NCI-H345 (cell line): Measurements from ENCODE around the gene THADA.
"Not testable (repeated sequence)": the region's sequence is repeated elsewhere in the genome, so short reads cannot be mapped to it uniquely, and the experiment has no call there.

ENCODE experiments used
- DNase-seq: peaks from one replicate; lab custom pipeline; 2025; lab: John Stamatoyannopoulos, UW

Gene THADA

DNA sequence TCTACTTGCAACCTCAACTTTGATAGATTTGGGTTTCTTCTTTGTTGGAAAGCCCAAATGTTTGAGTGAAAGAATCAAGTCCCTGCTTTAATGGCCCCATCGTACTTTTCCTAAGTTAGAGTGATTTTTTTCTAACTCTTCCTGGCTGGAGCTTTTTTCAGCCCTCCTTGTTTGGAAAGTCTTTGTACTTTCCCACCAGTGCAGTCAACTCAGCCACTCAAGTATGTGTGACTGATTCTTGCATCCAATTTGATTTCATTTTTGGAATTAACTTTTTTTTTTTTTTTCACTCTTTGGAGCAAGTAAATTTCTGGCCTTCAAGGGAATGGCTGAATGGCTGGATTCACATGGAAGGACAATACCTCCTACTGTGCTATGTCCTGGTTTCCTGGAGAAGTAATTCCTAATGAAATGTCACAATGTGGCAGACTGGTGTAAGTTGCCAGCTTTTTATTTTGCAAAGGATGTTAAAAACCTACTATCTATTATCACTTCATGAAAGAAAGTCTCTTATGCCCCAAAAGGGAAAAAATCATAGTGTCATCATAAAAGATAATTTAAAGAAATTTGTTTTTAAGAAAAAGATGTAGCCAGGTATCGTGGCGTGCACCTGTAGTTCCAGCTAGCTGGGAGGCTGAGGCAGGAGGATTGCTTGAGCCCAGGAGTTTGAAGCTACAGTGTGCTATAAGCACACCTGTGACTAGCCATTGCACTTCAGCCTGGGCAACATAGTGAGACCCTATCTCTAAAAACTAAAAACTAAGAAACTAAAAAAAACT is 293.5 kb downstream of the THADA start:
- DNase-seq = no peak

DNA sequence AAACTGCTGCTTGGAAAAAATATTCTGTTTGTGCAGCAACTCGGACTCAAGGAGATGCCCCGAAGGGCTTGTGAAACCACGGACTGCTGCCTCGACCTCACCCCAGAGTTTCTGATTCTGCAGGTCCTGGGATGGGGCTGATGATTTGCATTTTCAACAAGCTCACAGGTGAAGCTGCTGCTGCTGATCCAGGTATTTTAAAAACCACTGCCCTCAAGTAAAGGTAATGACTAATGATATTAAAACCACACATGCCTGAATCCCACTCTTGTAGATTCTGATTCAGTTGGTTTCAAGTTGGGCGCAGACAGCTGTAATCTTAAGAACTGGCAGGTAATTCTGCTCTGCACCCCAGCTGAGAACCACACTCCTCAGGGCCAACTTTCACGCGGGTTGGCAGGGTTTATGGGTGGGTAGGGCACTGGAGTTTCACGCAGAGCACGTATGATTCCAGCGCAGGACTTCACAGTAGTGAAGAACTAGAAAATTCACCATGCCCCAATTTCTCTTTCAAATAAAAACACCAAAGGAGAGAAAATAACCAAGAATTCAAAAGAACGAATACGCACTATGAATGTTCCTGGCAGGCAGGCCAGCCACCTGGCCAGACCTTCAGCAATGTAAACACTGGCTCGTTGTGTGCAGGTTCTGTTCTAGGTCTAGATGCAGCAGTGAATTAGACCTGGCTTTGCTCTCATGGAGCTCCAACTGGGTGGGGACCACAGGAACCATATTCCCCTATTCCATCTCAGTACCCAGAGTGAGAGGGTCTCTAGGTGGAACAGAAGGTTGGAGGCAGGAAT is 294.9 kb downstream of the THADA start:
- DNase-seq = no peak

DNA sequence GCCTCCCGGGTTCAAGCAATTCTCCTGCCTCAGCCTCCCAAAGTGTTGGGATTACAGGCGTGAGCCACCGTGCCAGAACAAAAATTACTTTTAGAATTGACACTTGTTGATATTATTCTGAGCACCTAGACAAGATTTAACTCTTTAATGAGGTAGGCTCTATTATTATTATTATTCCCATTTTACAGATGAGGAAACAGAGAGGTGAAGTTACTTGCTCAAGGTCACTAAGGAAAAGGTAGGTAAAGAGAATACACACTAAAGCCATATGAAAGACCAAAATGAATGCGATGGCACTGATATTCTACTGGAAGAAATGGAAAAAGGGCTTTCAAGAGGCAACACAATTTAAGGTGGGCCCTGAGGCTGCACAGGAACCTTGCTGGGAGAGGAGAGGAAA is 295.6 kb downstream of the THADA start:
- no peak for DNase-seq

DNA sequence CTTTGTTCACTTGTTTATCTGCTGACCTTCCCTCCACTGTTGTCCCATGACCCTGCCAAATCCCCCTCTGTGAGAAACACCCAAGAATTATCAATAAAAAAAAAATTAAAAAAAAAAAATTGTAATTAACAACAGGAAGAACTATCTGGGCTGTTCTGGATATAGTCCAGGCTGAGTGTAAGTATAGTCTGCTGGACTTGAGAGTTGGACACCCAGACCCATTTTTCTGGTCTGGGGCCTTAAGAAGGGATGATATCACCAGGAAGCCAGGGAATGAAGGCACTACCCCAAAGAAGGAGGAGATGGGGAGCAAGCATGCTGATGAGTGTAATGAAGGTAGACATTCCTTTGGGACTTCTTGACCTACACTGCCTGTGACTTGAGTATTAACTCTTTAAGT is 297.3 kb downstream of the THADA start:
- DNase-seq = no peak

DNA sequence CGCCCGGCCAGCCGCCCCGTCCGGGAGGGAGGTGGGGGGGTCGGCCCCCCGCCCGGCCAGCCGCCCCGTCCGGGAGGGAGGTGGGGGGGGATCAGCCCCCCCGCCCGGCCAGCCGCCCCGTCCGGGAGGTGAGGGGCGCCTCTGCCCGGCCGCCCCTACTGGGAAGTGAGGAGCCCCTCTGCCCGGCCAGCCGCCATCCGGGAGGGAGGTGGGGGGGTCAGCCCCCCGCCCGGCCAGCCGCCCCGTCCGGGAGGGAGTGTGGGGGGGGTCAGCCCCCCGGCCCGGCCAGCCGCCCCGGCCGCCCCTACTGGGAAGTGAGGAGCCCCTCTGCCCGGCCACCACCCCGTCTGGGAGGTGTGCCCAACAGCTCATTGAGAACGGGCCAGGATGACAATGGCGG is 298.1 kb downstream of the THADA start:
- not testable (repeated sequence) for DNase-seq

- DNase-seq = no peak
These were observed 300.8 kb downstream of the THADA start for GRCh38 chr2:43294973-43295603.

DNA sequence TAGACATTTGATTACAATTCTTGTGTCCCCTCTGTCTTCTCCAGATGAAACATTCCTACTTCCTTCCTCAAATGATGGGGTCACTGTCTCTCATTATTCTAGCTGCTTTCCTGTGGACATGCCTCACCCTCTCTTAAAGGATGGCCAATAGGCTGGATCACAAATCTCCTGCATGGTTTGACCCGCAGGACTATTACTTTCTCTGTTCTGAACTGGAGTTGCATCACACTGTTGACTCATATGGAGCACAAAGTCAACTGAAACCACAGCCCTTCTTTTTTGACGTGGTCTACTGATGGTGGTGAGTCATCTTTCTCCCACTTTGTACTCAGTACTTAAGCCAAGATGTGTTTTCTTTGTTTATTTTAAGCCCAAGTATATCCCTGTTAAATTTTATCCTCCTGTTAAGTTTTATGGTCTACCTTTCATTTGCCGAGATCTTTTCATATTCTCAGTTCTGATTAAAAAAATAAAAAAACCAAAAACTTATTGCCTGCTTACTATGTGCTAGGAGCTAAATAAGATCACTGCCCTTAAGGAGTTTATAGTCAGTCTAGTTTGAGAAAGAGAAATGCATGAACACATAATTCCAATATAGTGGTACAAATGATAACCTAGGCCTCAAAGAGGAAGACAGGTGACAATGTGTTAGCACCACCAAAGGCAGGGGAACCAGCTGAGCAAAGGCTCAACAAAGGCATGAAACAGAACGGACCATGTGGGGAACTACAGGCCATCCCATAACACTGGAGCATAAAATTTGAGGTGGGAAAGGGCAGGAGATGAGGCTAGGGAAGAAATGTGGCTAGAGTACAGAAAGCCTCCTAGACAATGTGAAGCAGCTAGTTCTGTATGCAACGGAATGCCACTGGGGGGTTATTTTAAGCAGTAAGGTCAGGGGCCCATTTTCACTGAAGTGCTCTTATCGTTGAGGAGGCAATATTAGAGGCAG is 301.8 kb downstream of the THADA start:
- DNase-seq = no peak

DNA sequence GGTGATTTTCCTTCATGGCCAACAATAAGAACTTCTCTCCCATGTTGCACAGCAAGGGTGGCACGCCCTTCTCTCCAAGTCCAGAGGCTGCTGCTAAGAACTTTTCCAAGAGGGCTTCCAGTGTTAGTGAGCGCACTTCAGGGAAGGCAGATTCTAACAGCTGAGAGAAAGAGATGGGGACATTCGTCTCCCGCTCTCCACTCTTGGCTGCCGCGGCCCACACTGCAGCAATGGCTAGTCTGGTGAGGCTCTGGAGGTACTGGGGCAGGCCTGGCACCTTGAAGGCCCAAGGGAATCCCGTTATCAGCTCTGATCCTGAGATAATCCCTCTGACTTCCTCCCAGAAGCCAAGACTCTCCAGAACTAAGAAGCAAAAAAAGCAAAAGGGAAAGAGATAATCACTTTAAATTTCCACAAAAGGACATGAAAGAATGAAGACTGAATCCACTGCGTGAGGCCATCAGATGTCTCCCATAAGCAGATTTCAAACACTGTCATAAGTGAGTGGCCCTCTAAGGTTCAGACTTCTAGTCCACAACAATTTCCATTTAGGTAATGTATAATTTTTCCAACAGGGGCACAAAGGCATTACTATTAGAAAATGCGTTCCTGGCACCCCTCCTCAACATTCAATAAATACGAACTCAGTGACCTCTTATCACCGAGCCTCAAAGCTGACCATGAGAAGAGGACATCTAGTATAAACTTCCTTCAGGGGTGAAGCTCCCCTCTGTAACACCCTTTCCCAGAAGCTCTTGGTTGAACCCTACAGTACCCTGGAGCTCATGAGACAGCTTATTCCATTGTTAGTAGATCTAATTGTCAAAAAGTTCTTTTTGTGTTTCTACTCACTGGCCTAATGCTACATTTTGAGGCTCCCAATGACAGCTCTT is 302.7 kb downstream of the THADA start:
- no peak for DNase-seq

- no peak for DNase-seq
These were observed 303.5 kb downstream of the THADA start for GRCh38 chr2:43292297-43292696.

DNA sequence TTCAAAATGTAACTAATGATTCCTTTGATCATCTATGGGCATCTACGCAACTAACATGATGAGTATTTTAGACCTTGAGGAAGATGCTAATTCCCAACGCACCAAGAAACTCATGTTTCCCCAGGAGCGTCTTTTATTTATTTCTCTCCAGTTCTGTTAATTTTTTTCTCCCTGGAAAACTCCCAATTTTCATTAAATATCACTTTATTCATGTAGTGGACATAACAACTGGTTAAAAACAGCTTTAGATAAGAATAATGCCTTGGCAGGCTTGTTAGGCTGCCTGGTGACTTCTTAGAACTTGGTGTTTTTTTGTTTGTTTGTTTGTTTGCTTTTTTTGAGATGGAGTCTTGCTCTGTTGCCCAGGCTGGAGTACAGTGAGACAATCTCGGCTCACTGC is 306.5 kb downstream of the THADA start:
- no peak for DNase-seq

- no peak for DNase-seq
These were observed 307.2 kb downstream of the THADA start for GRCh38 chr2:43288417-43289305.

DNA sequence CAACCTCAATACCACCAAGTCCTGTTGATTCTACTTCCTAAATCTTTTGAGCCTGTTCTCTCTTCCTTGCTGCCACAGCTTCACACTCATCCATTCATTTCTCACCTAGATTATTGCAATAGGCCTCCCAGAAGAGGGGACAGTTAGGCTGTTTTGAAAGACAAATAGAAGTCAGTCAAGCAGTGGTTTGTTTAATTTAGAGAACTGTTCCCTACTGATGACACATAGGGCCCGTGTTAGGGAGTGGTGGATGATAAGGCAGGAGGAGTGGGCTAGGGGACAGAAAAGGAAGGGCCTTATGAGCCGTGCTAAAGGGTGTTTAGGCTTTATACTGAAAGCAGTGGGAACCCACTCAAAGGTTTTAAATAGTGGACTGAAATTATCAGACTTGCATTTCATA is 309.9 kb downstream of the THADA start:
- no peak for DNase-seq

DNA sequence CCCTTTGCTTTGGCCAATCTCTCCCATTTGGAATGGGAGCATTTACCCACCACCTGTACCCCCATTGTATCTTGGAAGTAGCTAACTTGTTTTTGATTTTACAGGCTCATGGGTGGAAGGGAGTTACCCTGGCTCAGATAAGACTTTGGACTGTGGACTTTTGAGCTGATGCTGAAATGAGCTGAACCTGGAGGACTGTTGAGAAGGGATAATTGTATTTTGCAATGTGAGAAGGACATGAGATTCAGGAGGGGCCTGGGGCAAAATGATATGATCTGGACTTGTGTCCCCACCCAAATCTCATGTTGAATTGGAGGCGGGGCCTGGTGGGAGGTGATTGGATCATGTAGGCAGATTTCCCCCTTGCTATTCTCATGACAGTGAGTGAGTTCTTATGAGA is 310.9 kb downstream of the THADA start:
- no peak for DNase-seq

DNA sequence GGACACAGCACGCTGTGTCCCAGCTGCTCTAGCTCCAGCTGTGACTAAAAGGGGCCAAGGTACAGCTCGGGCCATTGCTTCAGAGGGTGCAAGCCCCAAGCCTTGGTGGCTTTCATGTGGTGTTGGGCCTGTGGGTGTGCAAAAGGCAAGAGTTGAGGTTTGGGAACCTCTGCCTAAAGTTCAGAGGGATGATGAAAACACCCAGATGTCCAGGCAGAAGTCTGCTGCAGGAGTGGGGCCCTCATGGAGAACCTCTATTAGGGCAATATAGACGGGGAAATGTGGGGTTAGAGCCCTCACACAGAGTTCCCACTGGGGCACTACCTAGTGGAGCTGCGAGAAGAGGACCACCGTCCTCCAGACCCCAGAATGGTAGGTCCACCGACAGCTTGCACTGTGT is 311.5 kb downstream of the THADA start:
- DNase-seq = not testable (repeated sequence)

DNA sequence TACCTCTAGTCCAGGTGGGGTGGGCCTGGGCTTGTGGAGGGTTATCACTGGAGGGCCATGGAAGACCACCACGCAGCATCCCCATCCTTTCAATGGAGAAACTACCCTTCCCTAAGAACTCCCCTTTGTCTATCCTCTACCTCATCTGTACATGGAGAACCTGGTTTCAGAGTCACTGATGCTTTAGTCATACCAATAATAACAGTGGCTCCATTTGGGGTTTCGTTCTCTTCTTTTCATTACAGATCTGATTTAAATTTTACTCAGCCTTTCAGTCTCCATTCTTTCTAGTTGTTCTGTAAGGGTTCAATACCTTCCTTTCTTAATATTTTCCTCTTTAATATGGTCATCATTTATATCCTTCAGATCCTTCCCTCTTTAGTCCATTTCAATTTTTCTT is 314.8 kb downstream of the THADA start:
- DNase-seq = no peak

GRCh38 chr2:43279317-43279840 is 316.5 kb downstream of the THADA start:
- no peak for DNase-seq

- DNase-seq = no peak
These were observed 317.1 kb downstream of the THADA start for GRCh38 chr2:43278564-43279220.

- no peak for DNase-seq
These were observed 318.9 kb downstream of the THADA start for GRCh38 chr2:43276962-43277391.
